Measurements from ENCODE around the gene DHX32. TPM values are rescaled to one million over a fixed set of nuclear protein-coding genes. Genes with fewer than 3 reads are reported as not detected.

The DHX32 gene
- total and polyA plus RNA-seq, 2 donors from 2014 or later: 20.0 to 33.2 TPM

DNA sequence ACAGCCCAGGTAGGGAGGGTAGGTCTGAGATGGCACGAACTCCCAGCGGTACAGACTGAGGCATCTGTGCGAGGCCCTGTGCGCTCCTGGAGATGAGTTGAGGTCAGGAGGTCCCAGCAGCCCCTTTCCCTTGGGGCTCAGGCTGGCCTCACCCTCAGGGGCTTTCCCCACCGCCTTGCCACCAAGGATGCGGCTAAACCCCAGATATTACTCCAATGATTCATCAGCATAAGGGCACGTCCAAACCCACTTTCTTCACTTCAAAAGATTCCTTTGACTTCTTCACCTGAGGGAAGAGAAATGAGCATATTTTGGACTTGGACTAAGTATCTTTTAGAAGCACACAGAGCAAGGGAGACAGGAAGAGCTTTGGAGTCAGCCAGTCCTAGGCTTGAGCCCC is 78.4 kb downstream of the DHX32 start:
- H3K27ac ChIP-seq (ENCODE audit: low read depth in 2 of 2, low read length in 2 of 2): peak overlapping the region in 1 of 2 donors; percentile 39
- FAIRE-seq: no peak
- no peak overlapping the region for H3K9ac ChIP-seq (ENCODE audit: low read length in 3 of 3)
- intact Hi-C loops (cut with DNase I): no loop called here
- no peak overlapping the region for H3K4me3 ChIP-seq (ENCODE audit: low read length in 3 of 3)
- H3K9me3 ChIP-seq (ENCODE audit: control insufficient read depth in 2 of 3, insufficient read depth in 1 of 3, low read length in 3 of 3): no peaks in the 10 kb centered on the region
- no peak for DNase-seq
- H3K27me3 ChIP-seq (ENCODE audit: control insufficient read depth, insufficient read depth, low read length): no peaks in the 10 kb centered on the region
- peaks cover 0 to 22% (median 15%) of the 10 kb centered on the region in 3 donors for H3K36me3 ChIP-seq (ENCODE audit: control insufficient read depth in 2 of 3, insufficient read depth in 3 of 3, low read length in 3 of 3)
- TF ChIP-seq, protein P1, sequence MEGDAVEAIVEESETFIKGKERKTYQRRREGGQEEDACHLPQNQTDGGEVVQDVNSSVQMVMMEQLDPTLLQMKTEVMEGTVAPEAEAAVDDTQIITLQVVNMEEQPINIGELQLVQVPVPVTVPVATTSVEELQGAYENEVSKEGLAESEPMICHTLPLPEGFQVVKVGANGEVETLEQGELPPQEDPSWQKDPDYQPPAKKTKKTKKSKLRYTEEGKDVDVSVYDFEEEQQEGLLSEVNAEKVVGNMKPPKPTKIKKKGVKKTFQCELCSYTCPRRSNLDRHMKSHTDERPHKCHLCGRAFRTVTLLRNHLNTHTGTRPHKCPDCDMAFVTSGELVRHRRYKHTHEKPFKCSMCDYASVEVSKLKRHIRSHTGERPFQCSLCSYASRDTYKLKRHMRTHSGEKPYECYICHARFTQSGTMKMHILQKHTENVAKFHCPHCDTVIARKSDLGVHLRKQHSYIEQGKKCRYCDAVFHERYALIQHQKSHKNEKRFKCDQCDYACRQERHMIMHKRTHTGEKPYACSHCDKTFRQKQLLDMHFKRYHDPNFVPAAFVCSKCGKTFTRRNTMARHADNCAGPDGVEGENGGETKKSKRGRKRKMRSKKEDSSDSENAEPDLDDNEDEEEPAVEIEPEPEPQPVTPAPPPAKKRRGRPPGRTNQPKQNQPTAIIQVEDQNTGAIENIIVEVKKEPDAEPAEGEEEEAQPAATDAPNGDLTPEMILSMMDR (IDR thresholded peaks at IDR 0.05; ENCODE audit: borderline replicate concordance, extremely low read depth, insufficient read depth): no peak
- H3K4me1 ChIP-seq (ENCODE audit: control insufficient read depth in 2 of 3, insufficient read depth in 2 of 3, low read depth in 1 of 3, low read length in 3 of 3): peaks cover 0 to 17% (median 7%) of the 10 kb centered on the region in 3 donors

DNA sequence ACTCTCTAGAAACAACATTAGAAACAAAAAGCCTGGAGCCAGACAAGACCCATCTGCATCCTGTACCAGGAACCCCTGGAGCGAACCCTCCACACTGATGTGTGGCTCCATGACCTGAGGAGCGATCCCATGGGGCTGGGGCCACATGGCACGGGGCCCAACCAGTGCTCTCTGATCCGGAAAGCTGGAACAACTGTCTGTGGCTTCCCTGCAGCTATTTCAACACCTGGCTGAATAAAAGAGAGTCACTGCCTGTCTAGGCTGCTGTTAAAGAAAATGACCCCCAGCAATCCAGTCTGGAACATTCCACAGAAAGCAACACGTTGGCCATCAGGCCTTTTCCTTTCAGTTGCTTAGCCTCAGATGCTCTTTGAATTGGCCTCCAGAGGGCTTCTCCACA is 79.0 kb downstream of the DHX32 start:
- FAIRE-seq (no peak), DNase-seq (no peak)
- Histone ChIP-seq H3K4me3 (ENCODE audit: low read length in 3 of 3) (no peak overlapping the region), H3K36me3 (ENCODE audit: control insufficient read depth in 2 of 3, insufficient read depth in 3 of 3, low read length in 3 of 3) (peaks cover 0 to 17% (median 15%) of the 10 kb centered on the region in 3 donors), H3K9me3 (ENCODE audit: control insufficient read depth in 2 of 3, insufficient read depth in 1 of 3, low read length in 3 of 3) (no peaks in the 10 kb centered on the region), H3K9ac (ENCODE audit: low read length in 3 of 3) (no peak overlapping the region), H3K4me1 (ENCODE audit: control insufficient read depth in 2 of 3, insufficient read depth in 2 of 3, low read depth in 1 of 3, low read length in 3 of 3) (peaks cover 0 to 23% (median 8%) of the 10 kb centered on the region in 3 donors), H3K27ac (ENCODE audit: low read depth in 2 of 2, low read length in 2 of 2) (peak overlapping the region in 1 of 2 donors; percentile 39), H3K27me3 (ENCODE audit: control insufficient read depth, insufficient read depth, low read length) (no peaks in the 10 kb centered on the region)
- intact Hi-C loops (cut with DNase I): no loop called here
- TF ChIP-seq, protein P1 (IDR thresholded peaks at IDR 0.05; ENCODE audit: borderline replicate concordance, extremely low read depth, insufficient read depth): no peak

DNA sequence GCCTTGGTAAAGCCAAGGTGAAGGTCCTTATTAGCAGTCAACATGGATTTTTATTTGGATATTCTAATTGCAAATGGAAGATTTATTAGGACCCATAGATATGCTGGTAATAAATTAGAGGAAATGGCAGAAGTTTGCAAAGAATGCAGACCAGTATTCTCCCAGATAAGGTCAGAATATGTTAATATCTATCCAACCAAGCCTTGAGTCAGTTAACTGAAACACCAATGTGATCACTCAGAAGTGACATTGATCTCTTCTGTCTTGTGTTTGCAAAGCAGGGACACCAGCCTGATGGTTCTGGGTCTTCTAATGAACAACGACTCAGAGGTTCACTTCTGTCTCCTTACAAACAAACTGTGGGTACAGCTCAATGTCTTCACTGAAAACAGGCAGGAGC is 79.5 kb downstream of the DHX32 start:
- Histone ChIP-seq H3K4me1 (ENCODE audit: control insufficient read depth in 2 of 3, insufficient read depth in 2 of 3, low read depth in 1 of 3, low read length in 3 of 3) (peaks cover 0 to 23% (median 8%) of the 10 kb centered on the region in 3 donors), H3K27me3 (ENCODE audit: control insufficient read depth, insufficient read depth, low read length) (no peaks in the 10 kb centered on the region), H3K4me3 (ENCODE audit: low read length in 3 of 3) (no peak overlapping the region), H3K9me3 (ENCODE audit: control insufficient read depth in 2 of 3, insufficient read depth in 1 of 3, low read length in 3 of 3) (no peaks in the 10 kb centered on the region), H3K36me3 (ENCODE audit: control insufficient read depth in 2 of 3, insufficient read depth in 3 of 3, low read length in 3 of 3) (peaks cover 0 to 14% (median 10%) of the 10 kb centered on the region in 3 donors), H3K9ac (ENCODE audit: low read length in 3 of 3) (no peak overlapping the region), H3K27ac (ENCODE audit: low read depth in 2 of 2, low read length in 2 of 2) (no peak overlapping the region)
- TF ChIP-seq, protein P1 (IDR thresholded peaks at IDR 0.05; ENCODE audit: borderline replicate concordance, extremely low read depth, insufficient read depth): no peak
- intact Hi-C loops (cut with DNase I): no loop called here
- FAIRE-seq: no peak
- DNase-seq: no peak

All from kidney (tissue), 14 donors.